Osteocyte (in vitro differentiated cells): Measurements from ENCODE around the gene CLEC9A. TPM values are rescaled to one million over a fixed set of nuclear protein-coding genes. Genes with fewer than 3 reads are reported as not detected.
"Not testable (repeated sequence)": the region's sequence is repeated elsewhere in the genome, so short reads cannot be mapped to it uniquely, and the experiment has no call there.

Experiments
- DNase-seq: peaks from one replicate; pipeline ENCODE4 v3.0.0; 2021; ENCODE audit warnings: mixed read lengths; ENCODE audit not compliant: unreplicated experiment; ENCODE audit errors: extremely low spot score
- H3K27ac Mint-ChIP-seq: one replicate; pipeline ENCODE4 v1.8.0; 2021; ENCODE audit warnings: mild to moderate bottlenecking, mixed read lengths; ENCODE audit not compliant: unreplicated experiment
- H3K27me3 Mint-ChIP-seq: one replicate; pipeline ENCODE4 v1.8.0; 2021; ENCODE audit warnings: mixed read lengths; ENCODE audit not compliant: unreplicated experiment
- H3K36me3 Mint-ChIP-seq: one replicate; pipeline ENCODE4 v1.8.0; 2021; ENCODE audit warnings: mixed read lengths; ENCODE audit not compliant: unreplicated experiment
- H3K4me1 Mint-ChIP-seq: one replicate; pipeline ENCODE4 v1.8.0; 2021; ENCODE audit warnings: mixed read lengths; ENCODE audit not compliant: unreplicated experiment
- H3K4me3 Mint-ChIP-seq: one replicate; pipeline ENCODE4 v1.8.0; 2021; ENCODE audit warnings: mild to moderate bottlenecking, moderate library complexity, mixed read lengths; ENCODE audit not compliant: unreplicated experiment
- H3K9me3 Mint-ChIP-seq: one replicate; pipeline ENCODE4 v1.8.0; 2021; ENCODE audit warnings: mixed read lengths; ENCODE audit not compliant: unreplicated experiment
- CTCF ChIP-seq: fragments of 200-600 bp; sonication (generic); IDR thresholded peaks from 2 replicates; pipeline ENCODE4 v1.5.0; 2021; ENCODE audit warnings: antibody characterized with exemption, mild to moderate bottlenecking, moderate library complexity
- total RNA-seq: library from RNA; stranded (reverse); gene quantifications from 2 replicates; pipeline ENCODE4 v1.2.1, GENCODE V29; 2021

Gene CLEC9A
- total RNA-seq, 1 donor from 2014 or later = not detected

GRCh38 chr12:10025236-10025635 is 5.2 kb upstream of the CLEC9A start:
- Mint-ChIP-seq H3K4me3 (no peak overlapping the region), H3K27ac (no peak overlapping the region), H3K9me3 (no peaks in the 10 kb centered on the region), H3K4me1 (no peaks in the 10 kb centered on the region), H3K36me3 (no peaks in the 10 kb centered on the region), H3K27me3 (no peaks in the 10 kb centered on the region)
- TF ChIP-seq CTCF = no peak
- no peak for DNase-seq

GRCh38 chr12:10026666-10027065 is 3.8 kb upstream of the CLEC9A start:
- DNase-seq, H3K27ac Mint-ChIP-seq, H3K27me3 Mint-ChIP-seq, H3K4me3 Mint-ChIP-seq, H3K4me1 Mint-ChIP-seq, H3K9me3 Mint-ChIP-seq, H3K36me3 Mint-ChIP-seq: not testable (repeated sequence)

GRCh38 chr12:10027311-10027710 is 3.2 kb upstream of the CLEC9A start:
- Mint-ChIP-seq H3K9me3 (no peaks in the 10 kb centered on the region), H3K27me3 (no peaks in the 10 kb centered on the region), H3K27ac (no peak overlapping the region), H3K36me3 (no peaks in the 10 kb centered on the region), H3K4me3 (no peak overlapping the region), H3K4me1 (peaks cover 11% of the 10 kb centered on the region)
- TF ChIP-seq CTCF = no peak
- DNase-seq = no peak

GRCh38 chr12:10027721-10028120 is 2.8 kb upstream of the CLEC9A start:
- no peak overlapping the region for H3K4me3 Mint-ChIP-seq

GRCh38 chr12:10031321-10031720 is 839 bp downstream of the CLEC9A start:
- peaks cover 11% of the 10 kb centered on the region for H3K4me1 Mint-ChIP-seq
- no peak for DNase-seq
- no peaks in the 10 kb centered on the region for H3K9me3 Mint-ChIP-seq
- H3K4me3 Mint-ChIP-seq = no peak overlapping the region
- H3K36me3 Mint-ChIP-seq = no peaks in the 10 kb centered on the region
- H3K27me3 Mint-ChIP-seq = no peaks in the 10 kb centered on the region
- H3K27ac Mint-ChIP-seq = peak overlapping the region; percentile 29
- TF ChIP-seq CTCF = no peak

More at GRCh38 chr12:10027721-10028120, 2.8 kb upstream of the CLEC9A start:
- no peak for DNase-seq
- Mint-ChIP-seq H3K9me3 (no peaks in the 10 kb centered on the region), H3K4me1 (peaks cover 11% of the 10 kb centered on the region), H3K27me3 (no peaks in the 10 kb centered on the region), H3K27ac (no peak overlapping the region), H3K36me3 (no peaks in the 10 kb centered on the region)
- no peak for TF ChIP-seq CTCF

- peaks cover 11% of the 10 kb centered on the region for H3K4me1 Mint-ChIP-seq
- DNase-seq = no peak
- H3K9me3 Mint-ChIP-seq = no peaks in the 10 kb centered on the region
- TF ChIP-seq CTCF = no peak
- no peaks in the 10 kb centered on the region for H3K36me3 Mint-ChIP-seq
- H3K27ac Mint-ChIP-seq = peak overlapping the region; percentile 29
- H3K4me3 Mint-ChIP-seq = no peak overlapping the region
- no peaks in the 10 kb centered on the region for H3K27me3 Mint-ChIP-seq
Observed at GRCh38 chr12:10031771-10032175, 1.3 kb downstream of the CLEC9A start.
